NCI-H146 (cell line): ENCODE data around the gene FARS2.

ENCODE experiments used
- DNase-seq: peaks from one replicate; lab custom pipeline; 2025; lab: John Stamatoyannopoulos, UW

The FARS2 gene

DNA sequence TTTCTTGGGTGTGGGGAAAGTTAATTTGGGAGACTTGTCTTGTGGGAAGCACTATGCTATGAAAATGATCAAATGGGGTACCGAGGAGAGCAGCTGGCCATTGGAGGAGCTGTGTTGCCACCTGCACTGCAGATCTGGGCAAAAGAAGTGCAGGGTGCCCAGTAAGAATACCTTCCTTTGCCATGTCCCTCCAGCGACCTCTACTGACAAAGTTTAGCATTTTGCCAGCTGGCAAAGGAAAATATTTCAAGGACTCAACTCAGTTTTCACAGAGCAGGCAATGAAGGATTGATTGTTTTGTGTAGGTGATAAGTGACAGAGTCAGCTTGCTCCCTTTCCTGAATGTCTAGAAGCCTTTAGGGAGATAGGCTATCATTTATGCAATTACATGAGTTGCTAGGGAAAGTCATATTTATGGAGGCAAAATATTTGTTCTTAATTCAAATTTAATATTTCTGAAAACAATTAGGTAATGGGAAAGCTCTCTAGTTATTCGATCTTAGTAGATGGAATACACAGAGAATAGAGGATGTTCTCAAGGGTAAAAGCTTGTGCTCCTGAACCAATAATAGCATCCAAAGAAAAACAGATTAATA, 118.4 kb downstream of the FARS2 start:
- DNase-seq = peak; percentile 45

DNA sequence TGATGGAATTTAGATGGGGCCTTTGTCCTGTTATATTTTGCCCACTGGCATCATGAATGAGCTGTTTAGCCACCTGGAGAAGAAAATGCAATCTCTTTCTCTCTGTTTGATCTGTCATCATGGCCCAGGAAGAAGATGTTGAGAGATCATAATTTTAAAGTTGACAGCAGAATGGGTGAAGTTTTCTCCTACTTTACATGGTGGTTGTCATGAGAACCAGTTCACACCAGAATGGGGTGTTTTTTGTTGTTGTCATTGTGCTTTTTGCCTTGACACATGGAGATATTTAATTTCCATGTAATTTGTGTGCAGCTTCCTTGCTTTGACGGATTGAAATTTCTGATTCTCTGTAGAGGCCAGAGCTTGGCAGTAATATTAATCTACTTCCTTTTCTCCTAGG, 122.5 kb downstream of the FARS2 start:
- no peak for DNase-seq

DNA sequence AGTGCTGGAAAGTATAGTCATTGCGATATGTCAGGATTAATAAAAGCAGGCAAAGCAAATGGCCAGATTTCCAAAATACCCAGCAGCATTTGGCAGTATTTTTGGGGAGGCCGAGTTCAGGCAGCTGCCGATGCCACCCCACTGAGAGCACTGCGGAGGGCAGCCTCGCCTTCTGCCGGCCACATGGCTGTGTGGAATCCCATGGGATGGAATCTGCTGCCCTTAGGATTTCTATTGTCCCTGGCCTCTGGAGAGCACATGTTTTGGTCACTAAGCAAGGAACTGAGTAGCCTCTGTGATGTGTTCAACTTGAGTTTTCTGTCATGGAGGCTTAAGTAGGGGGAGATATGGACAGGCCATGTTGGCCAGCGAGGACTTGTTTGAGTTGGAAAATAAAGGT, 123.0 kb downstream of the FARS2 start:
- DNase-seq = no peak

GRCh38 chr6:5388326-5388725, 127.0 kb downstream of the FARS2 start:
- no peak for DNase-seq

- no peak for DNase-seq
Observed at GRCh38 chr6:5389086-5389745, 127.9 kb downstream of the FARS2 start.

GRCh38 chr6:5390177-5390576, 128.9 kb downstream of the FARS2 start:
- no peak for DNase-seq

DNA sequence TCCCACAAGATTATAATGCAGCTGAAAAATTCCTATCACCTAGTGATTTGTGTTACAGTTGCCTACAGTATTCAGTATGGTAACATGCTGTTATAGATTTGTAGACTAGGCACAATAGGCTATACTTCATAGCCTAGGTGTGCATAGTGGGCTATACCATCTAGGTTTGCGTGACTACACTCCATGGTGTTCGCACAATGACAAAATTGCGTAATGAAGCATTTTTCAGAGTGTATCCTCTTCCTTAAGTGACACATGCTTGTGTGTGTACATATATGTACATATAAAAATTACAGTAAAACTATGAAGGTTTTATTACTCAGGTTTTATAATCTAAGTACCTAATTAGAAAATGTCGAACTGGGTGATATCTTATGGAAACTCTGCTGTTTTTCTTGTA, 133.0 kb downstream of the FARS2 start:
- DNase-seq = no peak

GRCh38 chr6:5395719-5396118, 134.4 kb downstream of the FARS2 start:
- no peak for DNase-seq

DNA sequence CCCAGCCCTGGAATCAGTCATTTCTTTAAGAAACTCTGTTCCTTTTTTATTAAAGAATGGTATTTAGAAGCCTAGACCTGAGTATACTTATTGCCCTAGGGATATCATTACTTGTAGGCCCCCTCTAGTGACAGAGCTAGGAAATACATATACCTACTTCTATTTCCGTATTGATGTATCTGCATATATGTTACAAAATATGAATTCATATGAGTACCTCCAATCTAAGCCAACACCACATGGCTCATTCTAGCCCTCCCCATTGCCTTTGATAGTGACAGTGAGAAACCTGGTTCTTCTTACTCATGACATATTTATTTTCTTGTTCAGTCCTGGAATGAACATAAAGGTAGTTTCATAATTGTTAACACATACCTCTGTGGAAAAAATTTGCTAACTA, 137.2 kb downstream of the FARS2 start:
- DNase-seq = peak; percentile 20

DNA sequence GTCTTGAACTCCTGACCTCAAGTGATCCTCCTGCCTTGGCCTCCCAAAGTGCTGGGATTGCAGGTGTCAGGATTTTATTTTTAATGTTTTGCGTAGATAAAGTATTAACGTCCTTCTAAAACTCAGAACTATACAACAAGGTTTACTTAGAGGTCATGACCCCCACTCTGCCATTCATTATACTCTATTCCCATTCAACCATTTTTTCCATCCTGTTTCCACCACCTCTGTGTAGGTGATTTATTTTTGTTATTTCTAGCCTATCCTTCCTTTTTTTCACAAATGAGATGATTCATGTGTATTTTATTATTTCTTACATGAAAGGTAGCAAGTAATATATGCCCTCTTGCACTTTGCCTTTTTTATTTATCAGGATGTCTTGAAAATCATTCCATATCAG, 138.1 kb downstream of the FARS2 start:
- DNase-seq = no peak

GRCh38 chr6:5401845-5402738, 140.8 kb downstream of the FARS2 start:
- DNase-seq = no peak

- DNase-seq = no peak
Observed at GRCh38 chr6:5403076-5403475, 141.8 kb downstream of the FARS2 start.

DNA sequence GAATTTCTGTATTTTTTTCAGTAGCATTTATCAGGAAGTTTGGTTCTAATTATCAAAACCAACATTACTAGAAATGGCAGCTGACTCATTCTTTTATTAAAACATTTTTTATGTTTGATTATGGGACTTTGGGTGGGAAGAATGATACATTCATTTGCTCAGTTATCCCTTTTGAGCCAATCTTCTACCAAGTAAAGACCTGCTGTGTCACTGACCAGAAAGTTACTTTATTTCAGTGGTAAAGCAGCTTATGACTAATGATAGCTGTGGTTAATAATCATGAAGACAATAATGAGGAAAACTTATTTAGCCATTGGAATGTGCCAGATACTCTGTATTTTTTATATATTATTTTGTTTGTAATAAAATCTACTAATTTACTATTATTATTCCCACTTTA, 142.3 kb downstream of the FARS2 start:
- DNase-seq = no peak

DNA sequence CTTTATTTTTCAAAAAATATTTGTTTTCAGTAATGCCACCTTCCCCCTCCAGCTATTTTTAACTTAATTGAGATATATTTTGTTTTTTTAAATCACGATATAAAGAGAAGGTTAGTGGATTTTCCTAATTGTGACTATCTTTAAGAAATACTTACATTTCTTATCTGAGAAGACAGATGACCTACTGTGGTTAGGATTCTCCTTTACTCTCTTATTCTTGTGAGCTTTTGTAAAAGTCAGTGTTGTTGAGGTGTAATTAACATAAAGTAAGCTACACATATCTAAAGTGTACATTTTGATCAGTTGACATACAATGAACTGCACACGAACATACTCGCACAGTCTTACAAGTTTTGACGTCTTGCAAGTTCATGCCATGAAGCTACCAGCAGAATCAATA, 144.7 kb downstream of the FARS2 start:
- DNase-seq = no peak

- no peak for DNase-seq
Observed at GRCh38 chr6:5411414-5411813, 150.1 kb downstream of the FARS2 start.

DNA sequence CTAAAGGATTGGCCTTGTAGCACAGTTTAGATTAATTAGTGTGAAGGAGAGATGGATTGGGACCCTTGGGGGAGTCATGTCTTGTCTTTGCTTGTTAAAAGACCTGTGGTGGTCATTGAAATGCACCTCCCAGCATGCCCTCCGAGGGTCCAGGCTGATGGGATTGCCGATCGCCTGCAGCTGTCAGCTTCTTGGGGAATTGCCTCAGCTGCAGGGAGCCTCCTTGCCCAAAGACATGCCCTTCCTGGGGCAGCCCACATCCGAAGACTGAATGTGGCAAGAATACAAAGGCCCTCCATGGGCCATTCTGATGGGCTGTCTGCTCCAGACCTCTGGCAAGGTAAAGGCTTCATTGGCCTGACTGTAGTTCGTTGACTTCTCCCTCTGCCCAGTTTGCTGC, 150.7 kb downstream of the FARS2 start:
- no peak for DNase-seq

GRCh38 chr6:5412663-5413062, 151.3 kb downstream of the FARS2 start:
- no peak for DNase-seq

- no peak for DNase-seq
Observed at GRCh38 chr6:5416250-5416649, 154.9 kb downstream of the FARS2 start.

- DNase-seq = peak; percentile 10
Observed at GRCh38 chr6:5422321-5422915, 161.1 kb downstream of the FARS2 start.

DNA sequence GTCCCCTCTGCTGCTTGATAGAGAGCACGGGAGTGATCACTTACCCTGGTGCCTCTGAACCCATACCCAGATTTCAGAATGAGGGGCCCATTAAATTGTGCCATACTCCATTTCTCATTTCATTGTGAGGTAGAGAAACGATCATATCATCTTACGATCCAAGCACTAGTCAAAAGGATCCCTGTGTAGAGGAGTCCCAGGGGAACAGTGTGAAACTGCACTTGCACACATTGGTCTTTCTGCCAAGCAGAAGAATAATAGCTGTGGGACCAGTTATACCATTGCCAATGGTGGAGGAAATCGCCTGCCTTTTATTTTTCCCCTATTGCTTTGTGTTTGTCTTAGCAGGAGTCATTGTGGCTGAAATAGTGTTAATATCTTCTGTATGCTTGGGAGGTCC, 161.9 kb downstream of the FARS2 start:
- no peak for DNase-seq

DNA sequence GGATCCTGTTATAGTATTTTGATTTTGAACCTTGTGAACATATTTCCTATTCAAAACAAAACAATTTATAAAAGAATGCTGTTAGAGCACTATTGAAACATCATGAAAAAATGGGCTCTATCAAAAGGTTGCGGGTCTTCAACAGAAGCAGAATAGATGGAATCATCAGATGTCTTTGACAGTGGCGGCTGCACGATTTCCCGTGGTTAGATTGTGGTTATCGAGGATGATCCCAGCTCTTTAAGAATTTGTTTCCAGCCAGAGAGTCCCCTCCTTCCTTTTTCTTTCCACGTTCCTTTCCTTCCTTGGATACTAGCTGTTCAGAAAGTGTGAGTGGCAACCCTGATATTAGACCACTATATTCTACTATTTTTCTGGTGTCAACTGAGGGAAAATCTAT, 163.4 kb downstream of the FARS2 start:
- DNase-seq = no peak

DNA sequence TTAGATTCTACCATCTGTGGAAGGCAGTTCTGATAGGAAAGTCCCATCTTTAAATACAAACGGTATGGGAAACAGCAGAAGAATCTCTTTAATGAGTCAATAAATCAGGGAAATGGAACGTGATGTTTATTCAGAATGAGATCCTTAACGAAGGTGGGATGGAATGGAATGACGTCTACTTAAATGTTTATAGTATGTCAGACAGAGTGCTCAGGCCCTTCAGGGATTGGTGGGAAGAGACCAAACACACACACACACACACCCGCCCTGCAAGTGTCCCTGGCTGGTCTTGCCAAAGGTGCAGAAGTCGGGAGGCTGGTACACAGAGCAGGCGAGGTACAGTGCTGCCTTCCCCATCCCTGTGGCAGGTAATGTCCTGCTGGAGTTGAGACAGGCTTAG, 164.0 kb downstream of the FARS2 start:
- DNase-seq = no peak

- DNase-seq = no peak
Observed at GRCh38 chr6:5425797-5426196, 164.5 kb downstream of the FARS2 start.
